HG03095 (cell line): ENCODE measurements around the gene FCHSD2.

Experiments used
- ATAC-seq: cut with Tn5 transposase; IDR thresholded peaks from one replicate; pipeline ENCODE4 v1.9.1; 2021; ENCODE audit warnings: moderate library complexity; ENCODE audit not compliant: unreplicated experiment

Gene FCHSD2

GRCh38 chr11:73142128-73142377 is at the start of gene FCHSD2:
Gene FCHSD2, minus strand, starts transcription at chr11:73142318. Its CDS starts 441 bp downstream, at chr11:73141877.
- no peak for ATAC-seq

GRCh38 chr11:73191151-73191550 is 49.0 kb upstream of the FCHSD2 start:
- no peak for ATAC-seq

GRCh38 chr11:73190557-73190885 is 48.4 kb upstream of the FCHSD2 start:
- no peak for ATAC-seq

- ATAC-seq: no peak
Measured at GRCh38 chr11:73189723-73190556, 47.8 kb upstream of the FCHSD2 start.

GRCh38 chr11:73189315-73189714 is 47.2 kb upstream of the FCHSD2 start:
- ATAC-seq: no peak

GRCh38 chr11:73188301-73188700 is 46.2 kb upstream of the FCHSD2 start:
- no peak for ATAC-seq

- no peak for ATAC-seq
Measured at GRCh38 chr11:73187854-73188253, 45.7 kb upstream of the FCHSD2 start.

GRCh38 chr11:73186886-73187285 is 44.8 kb upstream of the FCHSD2 start:
- no peak for ATAC-seq

- ATAC-seq: no peak
Measured at GRCh38 chr11:73186294-73186850, 44.3 kb upstream of the FCHSD2 start.

GRCh38 chr11:73185680-73186293 is 43.7 kb upstream of the FCHSD2 start:
- ATAC-seq: no peak

- ATAC-seq: no peak
Measured at GRCh38 chr11:73184953-73185671, 43.0 kb upstream of the FCHSD2 start.

GRCh38 chr11:73182824-73183321 is 40.8 kb upstream of the FCHSD2 start:
- ATAC-seq: no peak

GRCh38 chr11:73178681-73179080 is 36.6 kb upstream of the FCHSD2 start:
- ATAC-seq: no peak

- ATAC-seq: peak; percentile 47
Measured at GRCh38 chr11:73177778-73178539, 35.8 kb upstream of the FCHSD2 start.

- ATAC-seq: no peak
Measured at GRCh38 chr11:73177380-73177777, 35.3 kb upstream of the FCHSD2 start.

- ATAC-seq: no peak
Measured at GRCh38 chr11:73176874-73177155, 34.7 kb upstream of the FCHSD2 start.

GRCh38 chr11:73176145-73176873 is 34.2 kb upstream of the FCHSD2 start:
- ATAC-seq: no peak

GRCh38 chr11:73175551-73176144 is 33.5 kb upstream of the FCHSD2 start:
- ATAC-seq: no peak

GRCh38 chr11:73174495-73174791 is 32.3 kb upstream of the FCHSD2 start:
- ATAC-seq: no peak

- ATAC-seq: no peak
Measured at GRCh38 chr11:73173755-73174494, 31.8 kb upstream of the FCHSD2 start.
